ENCODE results near the gene VAC14. TPM values are rescaled to one million over a fixed set of nuclear protein-coding genes. Genes with fewer than 3 reads are reported as not detected.

The VAC14 gene
- total RNA-seq, 1 experiment from 2014 or later = 35.3 TPM

GRCh38 chr16:70694088-70694867 is 106.7 kb downstream of the VAC14 start:
- Histone ChIP-seq H3K9me2 (ENCODE audit: insufficient read depth) (no peaks in the 10 kb centered on the region), H3K9ac (ENCODE audit: low read length) (peak overlapping the region; percentile 51), H2AFZ (ENCODE audit: low read depth, low read length, poor library complexity, severe bottlenecking) (no peak overlapping the region), H3K4me3 (replicated peaks in 1 of 2; ENCODE audit: low read depth in 1 of 2, low read length in 2 of 2) (peak overlapping the region in 1 of 2 experiments; percentile 18; a peak in 1 of 4 replicates), H3K4me2 (ENCODE audit: low read length) (peak overlapping the region; percentile 69), H4K20me1 (ENCODE audit: insufficient read depth) (no peaks in the 10 kb centered on the region), H3K27me3 (ENCODE audit: insufficient read depth, low read length) (no peaks in the 10 kb centered on the region), H3K36me3 (ENCODE audit: control insufficient read depth in 1 of 2, insufficient read depth in 2 of 2, low read length in 2 of 2) (no peaks in the 10 kb centered on the region), H3K9me3 (ENCODE audit: control insufficient read depth in 1 of 2, insufficient read depth in 1 of 2, low read depth in 1 of 2, low read length in 2 of 2) (no peaks in the 10 kb centered on the region), H3K4me1 (ENCODE audit: control insufficient read depth in 1 of 2, insufficient read depth in 2 of 2, low read length in 2 of 2) (peaks cover 34 to 76% of the 10 kb centered on the region in 2 experiments), H3K79me2 (ENCODE audit: insufficient read depth, low read length) (no peaks in the 10 kb centered on the region), H3K27ac (ENCODE audit: low read depth, low read length) (peak overlapping the region; percentile 29; the same call in 1 of the 2 replicates)
- ATAC-seq (peak; percentile 77), DNase-seq (ENCODE audit: low read depth, low spot score) (no peak)
- ChIA-PET POLR2A (no interaction called here), RAD21 (ENCODE audit: low non-redundant PET in 1 of 2, low total read pairs in 2 of 2, uncharacterized antibody in 2 of 2, unreplicated experiment in 2 of 2) (no interaction called here), CTCF (no interaction called here)
- TF ChIP-seq ATF3 (IDR thresholded peaks at IDR 0.05) (no peak), EGR1 (IDR thresholded peaks at IDR 0.05; ENCODE audit: low read depth) (no peak), CEBPB (IDR thresholded peaks at IDR 0.05; ENCODE audit: low read depth) (no peak), JUND (IDR thresholded peaks at IDR 0.05) (no peak), FOSL1 (IDR thresholded peaks at IDR 0.05; ENCODE audit: low read depth) (no peak), POLR2A (IDR thresholded peaks at IDR 0.05; ENCODE audit: borderline replicate concordance, extremely low read depth, insufficient read depth, insufficient read length) (no peak), SRF (IDR thresholded peaks at IDR 0.05; ENCODE audit: low read depth) (no peak), CBX3 (IDR thresholded peaks at IDR 0.05; ENCODE audit: low read depth) (no peak), REST (IDR thresholded peaks at IDR 0.05; ENCODE audit: low read depth) (no peak), ELF1 (IDR thresholded peaks at IDR 0.05; ENCODE audit: borderline replicate concordance, low read depth) (no peak), POLR2AphosphoS5 (IDR thresholded peaks at IDR 0.05; ENCODE audit: low read depth, low read length) (no peak), SP1 (IDR thresholded peaks at IDR 0.05; ENCODE audit: low read depth) (no peak), RAD21 (IDR thresholded peaks at IDR 0.05; ENCODE audit: low read depth) (no peak), ZBTB33 (IDR thresholded peaks at IDR 0.05; ENCODE audit: extremely low read depth, insufficient replicate concordance, low read length) (no peak), EZH2 (IDR thresholded peaks at IDR 0.05) (no peak), TCF7L2 (IDR thresholded peaks at IDR 0.05; ENCODE audit: borderline replicate concordance, extremely low read depth, insufficient read depth, insufficient read length) (no peak), CTCF (IDR thresholded peaks at IDR 0.05 in 2 of 3, conservative IDR thresholded peaks at IDR 0.05 in 1 of 3; ENCODE audit: borderline replicate concordance in 1 of 3, insufficient read depth in 1 of 3, low read depth in 2 of 3, low read length in 2 of 3) (no peak), EZH2phosphoT487 (IDR thresholded peaks at IDR 0.05; ENCODE audit: borderline replicate concordance) (no peak), YY1 (IDR thresholded peaks at IDR 0.05; ENCODE audit: extremely low read depth, insufficient replicate concordance, low read depth, low read length) (no peak)
- BruUV-seq (replicated peaks) = no TSS peak
- intact Hi-C loops (cut with micrococcal nuclease) = no loop called here
